ENCODE measurements around the gene SYNRG.

DNA sequence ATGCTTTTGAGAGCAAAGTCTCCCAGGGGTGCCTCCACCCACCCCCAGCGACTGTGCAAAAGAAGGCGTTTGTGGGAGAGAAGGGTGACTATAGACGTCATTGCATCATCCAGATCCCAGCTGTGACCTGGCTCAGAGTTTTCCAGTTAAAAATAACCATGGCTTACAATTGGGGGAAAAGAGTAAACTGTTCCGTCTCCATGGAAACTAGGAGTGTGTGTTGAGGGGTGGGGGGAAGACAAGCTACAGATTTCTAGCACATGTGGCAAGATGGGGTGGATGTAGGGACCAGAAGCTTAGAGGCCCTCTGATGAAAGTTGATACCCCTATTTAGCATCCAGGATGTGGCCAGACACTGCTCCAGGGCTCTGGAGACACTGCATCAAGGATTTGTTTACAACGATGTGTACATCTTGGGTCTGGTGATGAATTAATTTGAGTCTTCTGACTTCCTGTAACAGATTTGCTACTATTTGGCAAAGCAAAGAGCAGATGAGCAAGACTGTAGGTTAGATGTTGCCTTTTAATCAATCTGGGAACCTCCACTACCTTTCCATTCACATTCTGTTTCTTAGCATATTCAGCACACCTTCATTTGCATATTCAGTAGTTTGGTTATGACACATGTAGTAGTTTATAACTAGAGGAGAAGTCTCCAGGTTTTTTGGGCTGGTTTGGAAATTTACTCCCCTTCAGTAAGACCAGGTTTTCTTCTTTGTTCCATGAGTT, 125.7 kb downstream of the SYNRG start:
- no peak for TF ChIP-seq CTCF (IDR thresholded peaks at IDR 0.05; ENCODE audit: low read depth, low read length, missing input control)
- TF ChIP-seq, protein P1, sequence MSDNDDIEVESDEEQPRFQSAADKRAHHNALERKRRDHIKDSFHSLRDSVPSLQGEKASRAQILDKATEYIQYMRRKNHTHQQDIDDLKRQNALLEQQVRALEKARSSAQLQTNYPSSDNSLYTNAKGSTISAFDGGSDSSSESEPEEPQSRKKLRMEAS (IDR thresholded peaks at IDR 0.05) = no peak

All from liver (tissue), 2 donors.